Calu3 (cell line): ENCODE measurements around the gene RAVER1. TPM values are rescaled to one million over a fixed set of nuclear protein-coding genes. Genes with fewer than 3 reads are reported as not detected.
"Not testable (repeated sequence)": the region's sequence is repeated elsewhere in the genome, so short reads cannot be mapped to it uniquely, and the experiment has no call there.

Experiments
- BruUV-seq: library from RNA; stranded (reverse); fragments of 400-500 nt; replicated peaks from 2 replicates; lab custom pipeline; 2021; lab: Mats Ljungman, UMichigan
- CTCF ChIA-PET: fragments of 300-600 bp; sonication (Branson Sonifier 250); formaldehyde crosslinking; loops from one replicate; lab custom pipeline; 2022; ENCODE audit warnings: antibody characterized with exemption; lab: Charles Lee
- DNase-seq: peaks from one replicate; pipeline ENCODE4 v3.0.0; 2022
- H3K27ac Mint-ChIP-seq: one replicate; pipeline ENCODE4 v1.8.0; 2022; ENCODE audit warnings: mixed read lengths; ENCODE audit not compliant: unreplicated experiment
- H3K27me3 Mint-ChIP-seq: one replicate; pipeline ENCODE4 v1.8.0; 2022; ENCODE audit warnings: mixed read lengths; ENCODE audit not compliant: unreplicated experiment
- H3K36me3 Mint-ChIP-seq: one replicate; pipeline ENCODE4 v1.8.0; 2022; ENCODE audit warnings: mild to moderate bottlenecking, moderate library complexity, mixed read lengths; ENCODE audit not compliant: insufficient read depth, unreplicated experiment
- H3K4me1 Mint-ChIP-seq: one replicate; pipeline ENCODE4 v1.8.0; 2022; ENCODE audit warnings: mild to moderate bottlenecking, low read depth, mixed read lengths; ENCODE audit not compliant: unreplicated experiment
- H3K4me3 Mint-ChIP-seq: one replicate; pipeline ENCODE4 v1.8.0; 2022; ENCODE audit warnings: mild to moderate bottlenecking, low read depth, moderate library complexity, mixed read lengths; ENCODE audit not compliant: unreplicated experiment
- H3K9me3 Mint-ChIP-seq: one replicate; pipeline ENCODE4 v1.8.0; 2022; ENCODE audit warnings: low read depth, mixed read lengths; ENCODE audit not compliant: unreplicated experiment
- intact Hi-C: fragments of 100-400 bp; cut with micrococcal nuclease; formaldehyde crosslinking; loops from one replicate; pipeline ENCODE4 v1.10.0; 2022; ENCODE audit not compliant: unreplicated experiment
- total RNA-seq: library from RNA; stranded (reverse); gene quantifications from 2 replicates; pipeline ENCODE4 v1.2.3, GENCODE V29; 2022
- TF ChIP-seq, protein P1 (sequence below): fragments of 200-600 bp; IDR thresholded peaks from one replicate; pipeline ENCODE4 v1.8.0; 2022; ENCODE audit warnings: antibody characterized with exemption; ENCODE audit not compliant: unreplicated experiment

The RAVER1 gene
- total RNA-seq, 1 experiment from 2014 or later, result 43.2 TPM

DNA sequence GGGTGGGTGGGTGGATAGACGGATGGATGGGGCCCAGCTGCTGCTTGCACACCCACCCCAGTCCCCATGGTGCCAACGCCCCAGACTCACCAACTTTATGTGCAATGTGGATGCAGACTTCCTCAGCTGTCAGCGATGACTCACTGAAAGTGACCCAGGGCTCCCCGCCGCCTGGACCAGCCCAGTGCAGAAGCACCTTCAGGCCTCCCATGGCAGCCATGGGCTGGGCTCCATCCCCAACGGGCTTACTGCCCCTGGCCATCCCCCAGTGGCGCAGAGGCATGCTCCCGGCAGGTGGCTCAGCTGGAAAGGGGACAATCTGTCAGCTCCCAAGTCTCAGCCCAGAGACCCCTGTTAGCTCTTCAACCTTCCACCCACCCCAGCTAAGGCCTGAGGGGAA lies 44.8 kb upstream of the RAVER1 start:
- H3K4me3 Mint-ChIP-seq, result no peak overlapping the region
- TF ChIP-seq, protein P1, sequence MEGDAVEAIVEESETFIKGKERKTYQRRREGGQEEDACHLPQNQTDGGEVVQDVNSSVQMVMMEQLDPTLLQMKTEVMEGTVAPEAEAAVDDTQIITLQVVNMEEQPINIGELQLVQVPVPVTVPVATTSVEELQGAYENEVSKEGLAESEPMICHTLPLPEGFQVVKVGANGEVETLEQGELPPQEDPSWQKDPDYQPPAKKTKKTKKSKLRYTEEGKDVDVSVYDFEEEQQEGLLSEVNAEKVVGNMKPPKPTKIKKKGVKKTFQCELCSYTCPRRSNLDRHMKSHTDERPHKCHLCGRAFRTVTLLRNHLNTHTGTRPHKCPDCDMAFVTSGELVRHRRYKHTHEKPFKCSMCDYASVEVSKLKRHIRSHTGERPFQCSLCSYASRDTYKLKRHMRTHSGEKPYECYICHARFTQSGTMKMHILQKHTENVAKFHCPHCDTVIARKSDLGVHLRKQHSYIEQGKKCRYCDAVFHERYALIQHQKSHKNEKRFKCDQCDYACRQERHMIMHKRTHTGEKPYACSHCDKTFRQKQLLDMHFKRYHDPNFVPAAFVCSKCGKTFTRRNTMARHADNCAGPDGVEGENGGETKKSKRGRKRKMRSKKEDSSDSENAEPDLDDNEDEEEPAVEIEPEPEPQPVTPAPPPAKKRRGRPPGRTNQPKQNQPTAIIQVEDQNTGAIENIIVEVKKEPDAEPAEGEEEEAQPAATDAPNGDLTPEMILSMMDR, result no peak
- H3K9me3 Mint-ChIP-seq, result no peaks in the 10 kb centered on the region
- intact Hi-C loops, result no loop called here
- peaks cover 39% of the 10 kb centered on the region for H3K36me3 Mint-ChIP-seq
- peaks cover 12% of the 10 kb centered on the region for H3K4me1 Mint-ChIP-seq
- CTCF ChIA-PET, result no interaction called here
- BruUV-seq, result no TSS peak
- DNase-seq, result no peak
- H3K27ac Mint-ChIP-seq, result no peak overlapping the region
- H3K27me3 Mint-ChIP-seq, result no peaks in the 10 kb centered on the region

DNA sequence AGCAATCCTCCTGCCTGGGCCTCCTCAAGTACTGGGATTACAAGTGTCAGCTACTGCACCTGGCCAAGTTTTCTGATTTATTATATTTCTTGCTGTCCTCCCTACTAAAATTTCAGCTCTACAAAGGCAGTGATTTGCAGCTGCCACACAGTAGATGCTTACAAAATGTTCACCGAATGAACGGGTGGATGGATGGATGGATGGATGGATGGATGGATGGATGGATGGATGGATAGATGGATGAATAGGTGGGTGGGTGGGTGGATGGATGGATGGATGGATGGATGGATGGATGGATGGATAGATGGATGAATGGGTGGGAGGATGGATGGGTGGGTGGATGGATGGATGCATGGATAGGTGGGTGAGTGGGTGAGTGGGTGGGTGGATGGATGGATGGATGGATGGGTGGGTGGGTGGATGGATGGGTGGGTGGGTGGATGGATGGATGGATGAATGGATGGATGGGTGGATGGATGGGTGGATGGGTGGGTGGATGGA lies 43.9 kb upstream of the RAVER1 start:
- CTCF ChIA-PET, H3K4me3 Mint-ChIP-seq, H3K27ac Mint-ChIP-seq, H3K27me3 Mint-ChIP-seq, BruUV-seq, H3K9me3 Mint-ChIP-seq, DNase-seq, intact Hi-C loops: not testable (repeated sequence)
- peaks cover 12% of the 10 kb centered on the region for H3K4me1 Mint-ChIP-seq
- H3K36me3 Mint-ChIP-seq, result peaks cover 45% of the 10 kb centered on the region

DNA sequence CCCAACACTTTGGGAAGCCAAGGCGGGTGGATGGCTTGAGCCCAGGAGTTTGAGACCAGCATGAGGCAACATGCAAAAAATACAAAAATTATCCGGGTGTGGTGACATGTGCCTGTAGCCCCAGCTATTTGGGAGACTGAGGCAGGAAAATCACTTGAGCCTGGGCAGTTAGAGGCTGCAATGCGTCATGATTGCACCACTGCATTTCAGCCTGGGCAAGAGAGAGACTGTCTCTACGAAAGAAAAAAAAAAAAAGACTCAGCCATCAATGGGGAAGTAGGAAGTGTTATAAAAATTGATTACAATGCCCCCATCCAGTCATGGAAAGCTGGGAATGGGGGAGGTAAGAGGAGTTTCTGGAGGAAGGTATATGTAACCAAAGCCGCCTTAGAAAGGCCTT lies 41.6 kb upstream of the RAVER1 start:
- no peak overlapping the region for H3K4me3 Mint-ChIP-seq
- H3K4me1 Mint-ChIP-seq, result no peaks in the 10 kb centered on the region
- TF ChIP-seq, protein P1, result no peak
- CTCF ChIA-PET, result interaction anchor here (0.7 to 0.8 kb wide), 2 partner anchors 14 to 18 kb away, joined by 3 to 6 read pairs; no protein-coding TSS in a partner anchor
- peaks cover 32% of the 10 kb centered on the region for H3K36me3 Mint-ChIP-seq
- intact Hi-C loops, result no loop called here
- H3K9me3 Mint-ChIP-seq, result no peaks in the 10 kb centered on the region
- BruUV-seq, result no TSS peak
- H3K27me3 Mint-ChIP-seq, result no peaks in the 10 kb centered on the region
- H3K27ac Mint-ChIP-seq, result no peak overlapping the region
- DNase-seq, result no peak

DNA sequence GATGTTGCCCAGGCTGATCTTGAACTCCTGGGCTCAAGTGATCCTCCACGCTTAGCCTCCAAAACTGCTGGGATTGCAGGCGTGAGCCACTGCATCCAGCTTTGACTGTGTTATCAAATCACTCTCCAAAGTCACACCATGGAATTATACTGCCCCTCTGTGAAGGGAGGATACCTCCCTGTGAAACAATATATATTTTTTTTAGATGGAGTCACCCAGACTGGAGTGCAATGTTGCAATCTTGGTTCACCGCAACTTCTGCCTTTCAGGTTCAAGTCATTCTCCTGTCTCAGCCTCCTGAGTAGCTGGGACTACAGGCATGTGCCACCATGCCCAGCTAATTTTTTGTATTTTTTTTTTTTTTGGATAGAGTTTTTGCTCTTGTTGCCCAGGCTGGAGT lies 39.4 kb upstream of the RAVER1 start:
- H3K36me3 Mint-ChIP-seq, result peaks cover 25% of the 10 kb centered on the region

More for the DNA sequence above, 39.4 kb upstream of the RAVER1 start:
- H3K9me3 Mint-ChIP-seq, result no peaks in the 10 kb centered on the region
- no peak overlapping the region for H3K4me3 Mint-ChIP-seq
- no peaks in the 10 kb centered on the region for H3K27me3 Mint-ChIP-seq
- no peak for DNase-seq
- CTCF ChIA-PET, result interaction anchor here (0.7 kb wide), 1 partner anchor 114 kb away, joined by 3 read pairs; no protein-coding TSS in a partner anchor
- no TSS peak for BruUV-seq
- H3K4me1 Mint-ChIP-seq, result no peaks in the 10 kb centered on the region
- no peak overlapping the region for H3K27ac Mint-ChIP-seq
- intact Hi-C loops, result no loop called here
- TF ChIP-seq, protein P1, result no peak
